Nephron (organoid): ENCODE data around the gene KCNK7.
A peak's percentile ranks its signal among the peaks of the same experiment; 100 is the strongest.

ENCODE experiments used
- H3K27ac Mint-ChIP-seq, 3 experiments: 2 replicates each; pipeline ENCODE4 v1.8.0; 2020; ENCODE audit warnings: mixed read lengths in 3 of 3, mild to moderate bottlenecking in 2 of 3, moderate library complexity in 1 of 3
- H3K27me3 Mint-ChIP-seq: 2 replicates; pipeline ENCODE4 v1.8.0; 2021; ENCODE audit warnings: low read depth, mild to moderate bottlenecking, moderate library complexity, mixed read lengths
- H3K36me3 Mint-ChIP-seq: 2 replicates; pipeline ENCODE4 v1.8.0; 2020; ENCODE audit warnings: low read depth, mixed read lengths
- H3K4me1 Mint-ChIP-seq: 2 replicates; pipeline ENCODE4 v1.8.0; 2020; ENCODE audit warnings: mixed read lengths
- H3K4me3 Mint-ChIP-seq, 3 experiments: 2 replicates each; pipeline ENCODE4 v1.8.0; 2020; ENCODE audit warnings: mild to moderate bottlenecking in 3 of 3, mixed read lengths in 3 of 3, moderate library complexity in 2 of 3
- H3K9me3 Mint-ChIP-seq: 2 replicates; pipeline ENCODE4 v1.8.0; 2020; ENCODE audit warnings: mixed read lengths
- TF ChIP-seq, protein P1 (sequence below), 3 experiments: fragments of 200-600 bp; sonication (generic); IDR thresholded peaks; one replicate each; pipeline ENCODE4 v1.5.0; 2021; ENCODE audit warnings: antibody characterized with exemption in 3 of 3; ENCODE audit not compliant: unreplicated experiment in 3 of 3

The KCNK7 gene

DNA sequence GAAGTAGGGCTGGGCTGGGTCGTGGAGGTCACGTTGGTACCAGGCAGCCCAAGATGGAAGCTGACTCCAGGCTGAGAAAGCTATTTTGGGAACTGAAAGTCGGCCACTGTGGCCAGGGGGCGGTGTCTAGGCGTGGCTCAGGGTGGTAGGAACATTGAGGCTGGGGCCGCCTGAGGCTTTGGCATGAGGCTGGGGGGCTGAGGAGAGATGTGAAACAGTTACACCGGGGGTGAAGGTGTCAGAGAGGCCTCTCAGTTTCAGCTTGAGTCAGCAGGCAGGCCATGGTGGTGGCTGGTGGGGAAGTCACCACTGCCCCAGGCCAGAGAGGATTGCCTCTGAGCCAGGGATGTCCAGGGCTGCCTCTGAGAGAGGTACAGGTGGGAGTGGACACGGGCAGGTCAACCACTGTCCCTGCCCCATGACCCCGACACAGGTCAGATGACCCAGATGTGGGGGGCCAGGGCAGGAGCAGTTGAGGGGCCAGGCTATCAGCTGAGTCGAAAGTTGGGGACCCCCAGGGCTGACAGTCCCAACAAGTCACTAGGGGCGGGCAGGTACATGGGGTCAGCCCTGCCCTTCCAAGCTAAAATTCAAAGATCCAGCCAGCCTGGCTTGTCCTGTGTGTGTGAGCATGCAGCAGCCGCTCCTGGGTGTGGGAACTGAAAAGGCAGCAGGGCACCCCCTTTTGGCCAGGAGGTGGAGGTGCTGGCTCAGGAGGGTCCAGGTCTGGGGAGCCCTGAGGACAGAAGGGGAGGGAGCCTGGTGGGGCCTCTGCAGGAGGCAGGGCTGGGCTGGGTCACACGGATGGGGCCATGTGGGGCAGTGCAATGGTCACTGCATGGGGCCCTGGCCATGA is 7.2 kb downstream of the KCNK7 start:
- peaks cover 4% of the 10 kb centered on the region for H3K36me3 Mint-ChIP-seq
- peaks cover 19% of the 10 kb centered on the region for H3K27me3 Mint-ChIP-seq
- TF ChIP-seq, protein P1, sequence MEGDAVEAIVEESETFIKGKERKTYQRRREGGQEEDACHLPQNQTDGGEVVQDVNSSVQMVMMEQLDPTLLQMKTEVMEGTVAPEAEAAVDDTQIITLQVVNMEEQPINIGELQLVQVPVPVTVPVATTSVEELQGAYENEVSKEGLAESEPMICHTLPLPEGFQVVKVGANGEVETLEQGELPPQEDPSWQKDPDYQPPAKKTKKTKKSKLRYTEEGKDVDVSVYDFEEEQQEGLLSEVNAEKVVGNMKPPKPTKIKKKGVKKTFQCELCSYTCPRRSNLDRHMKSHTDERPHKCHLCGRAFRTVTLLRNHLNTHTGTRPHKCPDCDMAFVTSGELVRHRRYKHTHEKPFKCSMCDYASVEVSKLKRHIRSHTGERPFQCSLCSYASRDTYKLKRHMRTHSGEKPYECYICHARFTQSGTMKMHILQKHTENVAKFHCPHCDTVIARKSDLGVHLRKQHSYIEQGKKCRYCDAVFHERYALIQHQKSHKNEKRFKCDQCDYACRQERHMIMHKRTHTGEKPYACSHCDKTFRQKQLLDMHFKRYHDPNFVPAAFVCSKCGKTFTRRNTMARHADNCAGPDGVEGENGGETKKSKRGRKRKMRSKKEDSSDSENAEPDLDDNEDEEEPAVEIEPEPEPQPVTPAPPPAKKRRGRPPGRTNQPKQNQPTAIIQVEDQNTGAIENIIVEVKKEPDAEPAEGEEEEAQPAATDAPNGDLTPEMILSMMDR (IDR thresholded peaks at IDR 0.05; ENCODE audit: unreplicated experiment in 3 of 3) = peak; percentile 28 to 40 (median 32)
- H3K4me1 Mint-ChIP-seq = peaks cover 27% of the 10 kb centered on the region
- H3K9me3 Mint-ChIP-seq = no peaks in the 10 kb centered on the region
- H3K27ac Mint-ChIP-seq = peak overlapping the region in 1 of 3 experiments; percentile 23
- H3K4me3 Mint-ChIP-seq = peak overlapping the region in 1 of 3 experiments; percentile 38

DNA sequence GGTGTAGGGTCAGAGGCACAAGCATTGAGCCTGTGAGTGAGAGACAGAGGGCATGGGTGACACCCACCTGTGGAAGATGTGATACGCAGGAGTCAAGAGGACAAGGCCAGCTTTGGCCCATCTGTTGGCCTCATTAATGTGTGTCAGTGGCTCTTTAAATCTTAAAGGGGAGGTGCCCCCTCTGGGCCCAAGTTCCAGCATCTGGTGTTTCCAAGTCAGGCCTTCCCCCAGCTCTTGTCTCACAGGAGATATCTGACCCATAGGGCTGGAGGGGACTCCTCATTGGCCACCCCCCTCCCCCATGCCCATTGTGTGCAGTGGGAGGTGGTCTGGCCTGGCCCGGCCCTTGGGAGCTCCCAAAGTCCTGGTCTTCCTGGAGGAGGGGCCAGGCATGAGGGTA is 8.9 kb downstream of the KCNK7 start:
- Mint-ChIP-seq H3K9me3 (no peaks in the 10 kb centered on the region), H3K4me1 (peaks cover 27% of the 10 kb centered on the region), H3K27me3 (peaks cover 24% of the 10 kb centered on the region), H3K27ac (no peak overlapping the region), H3K4me3 (no peak overlapping the region), H3K36me3 (peaks cover 4% of the 10 kb centered on the region)
- TF ChIP-seq, protein P1 (IDR thresholded peaks at IDR 0.05; ENCODE audit: unreplicated experiment in 3 of 3) = no peak

DNA sequence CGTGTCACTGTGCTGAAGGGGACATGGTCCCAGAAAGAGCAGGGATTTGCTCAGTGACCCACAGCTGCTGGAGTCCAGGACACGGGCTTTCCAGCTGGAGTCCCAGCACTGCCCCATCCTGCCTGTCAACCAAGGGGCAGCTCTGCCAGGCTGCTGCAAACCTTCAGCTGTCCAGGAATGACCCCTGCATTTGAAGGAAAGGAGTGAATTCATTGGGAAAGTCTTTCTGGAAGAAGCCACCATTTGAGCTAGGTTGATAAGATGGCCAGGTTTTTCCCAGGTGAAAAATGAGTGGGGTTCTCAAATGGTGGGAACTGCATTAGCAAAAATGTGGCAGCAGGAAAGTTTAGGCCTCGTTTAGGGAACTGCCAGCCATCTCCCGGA is 9.4 kb downstream of the KCNK7 start:
- peaks cover 27% of the 10 kb centered on the region for H3K4me1 Mint-ChIP-seq

DNA sequence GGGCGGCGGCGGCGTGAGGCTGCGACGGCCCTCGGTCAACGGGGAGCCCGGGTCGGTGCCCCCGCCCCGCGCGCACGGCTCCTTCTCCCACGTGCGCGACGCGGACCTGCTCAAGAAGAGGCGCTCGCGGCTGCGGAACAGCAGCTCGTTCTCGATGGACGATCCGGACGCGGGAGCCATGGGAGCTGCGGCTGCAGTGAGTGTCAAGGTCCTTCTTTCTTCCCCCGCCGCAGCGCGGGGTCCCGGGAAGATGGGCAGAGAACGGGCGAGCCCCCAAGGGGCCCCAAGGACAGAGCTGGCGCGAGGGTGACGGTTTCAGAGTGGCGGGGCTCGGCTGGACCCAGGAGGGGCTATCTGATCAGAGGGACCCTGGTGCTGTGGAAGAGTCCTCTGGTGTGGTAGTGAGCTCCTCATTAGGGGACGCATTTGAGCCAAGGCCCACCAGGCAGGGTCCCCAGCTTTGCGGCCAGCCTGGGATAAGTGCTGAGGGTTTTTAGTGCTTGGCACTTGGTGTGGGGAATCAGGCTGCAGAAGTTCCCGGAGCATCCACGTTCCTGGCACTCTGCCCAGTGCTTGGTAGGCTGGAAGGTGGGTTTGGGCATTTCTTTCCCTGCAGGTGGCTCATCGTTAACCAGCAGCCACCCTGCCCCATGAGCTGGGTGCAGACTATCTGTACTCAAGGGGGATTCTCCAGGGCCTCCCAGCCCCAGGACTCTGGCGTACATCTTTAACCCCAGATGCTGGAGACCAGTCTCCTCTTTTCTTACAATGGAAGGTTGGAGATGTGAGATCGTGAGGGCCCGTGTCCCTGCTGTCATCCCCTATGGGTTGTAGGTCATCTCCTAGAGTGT is 10.0 kb downstream of the KCNK7 start:
- Mint-ChIP-seq H3K4me3 (no peak overlapping the region), H3K4me1 (peaks cover 25% of the 10 kb centered on the region), H3K9me3 (no peaks in the 10 kb centered on the region), H3K27me3 (peaks cover 18% of the 10 kb centered on the region), H3K36me3 (peaks cover 3% of the 10 kb centered on the region), H3K27ac (no peak overlapping the region)
- TF ChIP-seq, protein P1 (IDR thresholded peaks at IDR 0.05; ENCODE audit: unreplicated experiment in 3 of 3) = no peak

More for the DNA sequence above, 9.4 kb downstream of the KCNK7 start:
- Mint-ChIP-seq H3K9me3 (no peaks in the 10 kb centered on the region), H3K36me3 (peaks cover 4% of the 10 kb centered on the region), H3K4me3 (no peak overlapping the region), H3K27ac (no peak overlapping the region), H3K27me3 (peaks cover 21% of the 10 kb centered on the region)
- TF ChIP-seq, protein P1 (IDR thresholded peaks at IDR 0.05; ENCODE audit: unreplicated experiment in 3 of 3) = no peak

DNA sequence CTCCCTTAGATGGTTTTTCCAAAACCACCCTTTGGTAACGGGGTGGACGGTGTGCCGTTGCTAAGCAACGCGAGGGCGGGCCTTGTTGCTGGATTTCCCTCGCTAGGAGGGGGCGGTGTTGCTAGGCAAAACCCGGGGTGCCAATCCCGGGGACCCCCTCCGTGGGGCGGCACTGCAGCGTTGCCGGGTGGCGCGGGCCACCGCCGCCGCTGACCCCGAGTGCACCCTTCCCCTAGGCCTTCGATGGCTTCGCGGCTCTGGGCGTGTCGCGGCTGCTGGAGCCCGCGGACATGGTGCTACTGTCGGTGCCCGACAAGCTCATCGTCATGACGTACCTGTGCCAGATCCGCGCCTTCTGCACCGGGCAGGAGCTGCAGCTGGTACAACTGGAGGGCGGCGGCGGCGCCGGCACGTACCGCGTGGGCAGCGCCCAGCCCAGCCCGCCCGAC is 10.9 kb downstream of the KCNK7 start:
- Mint-ChIP-seq H3K9me3 (no peaks in the 10 kb centered on the region), H3K36me3 (no peaks in the 10 kb centered on the region), H3K4me1 (peaks cover 20% of the 10 kb centered on the region), H3K27me3 (peaks cover 15% of the 10 kb centered on the region), H3K4me3 (no peak overlapping the region), H3K27ac (no peak overlapping the region)
- TF ChIP-seq, protein P1 (IDR thresholded peaks at IDR 0.05; ENCODE audit: unreplicated experiment in 3 of 3) = no peak
